Gastroesophageal sphincter (tissue), 2 donors: Measurements from ENCODE around the gene LSS.

Source experiments
- EP300 ChIP-seq: sonication (generic); formaldehyde crosslinking; IDR thresholded peaks from one replicate; pipeline ENCODE4 v1.6.1; 2017; ENCODE audit warnings: antibody characterized with exemption, mild to moderate bottlenecking
- POLR2A ChIP-seq, 2 donors: fragments of 450-650 bp; IDR thresholded peaks; one replicate each; pipeline ENCODE4 v1.6.1; 2017; ENCODE audit warnings: antibody characterized with exemption in 2 of 2, mild to moderate bottlenecking in 2 of 2, moderate library complexity in 1 of 2
- POLR2AphosphoS5 ChIP-seq: sonication (generic); formaldehyde crosslinking; IDR thresholded peaks from one replicate; pipeline ENCODE4 v1.6.1; 2017; ENCODE audit warnings: antibody characterized with exemption

DNA sequence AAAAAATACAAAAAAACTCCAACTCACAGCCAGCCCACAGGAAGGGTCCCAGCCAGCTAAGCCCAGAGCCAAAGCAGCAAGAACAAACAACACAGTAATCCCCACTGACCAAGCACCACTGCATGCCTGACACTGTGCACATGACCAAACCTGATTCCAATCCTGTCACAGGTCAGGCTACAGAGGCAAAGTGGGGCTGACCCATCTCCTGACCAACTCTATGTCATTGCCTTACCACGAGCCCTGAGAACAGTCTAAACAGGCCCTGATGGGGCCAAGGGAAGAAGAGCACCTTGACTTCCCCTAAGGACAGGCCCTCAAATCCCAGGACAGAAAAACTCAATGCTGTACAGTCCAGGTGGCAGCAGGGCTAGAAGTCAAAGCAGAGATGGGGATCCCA, 2.4 kb downstream of the LSS start:
- TF ChIP-seq POLR2AphosphoS5 (no peak), EP300 (no peak), POLR2A (IDR thresholded peaks at IDR 0.05) (no peak)
